Activated T-cell treated with anti-CD3 and anti-CD28 coated beads for 48 hours (primary cell): ENCODE measurements around the gene FANCI.
A peak's percentile ranks its signal among the peaks of the same experiment; 100 is the strongest.

ENCODE experiments used
- DNase-seq: peaks from one replicate; pipeline ENCODE4 v3.0.0-alpha.2; 2020; ENCODE audit warnings: low read depth

Gene FANCI

GRCh38 chr15:89333011-89333860, 89.5 kb downstream of the FANCI start:
- DNase-seq = no peak

GRCh38 chr15:89333959-89334509, 90.3 kb downstream of the FANCI start:
- no peak for DNase-seq

DNA sequence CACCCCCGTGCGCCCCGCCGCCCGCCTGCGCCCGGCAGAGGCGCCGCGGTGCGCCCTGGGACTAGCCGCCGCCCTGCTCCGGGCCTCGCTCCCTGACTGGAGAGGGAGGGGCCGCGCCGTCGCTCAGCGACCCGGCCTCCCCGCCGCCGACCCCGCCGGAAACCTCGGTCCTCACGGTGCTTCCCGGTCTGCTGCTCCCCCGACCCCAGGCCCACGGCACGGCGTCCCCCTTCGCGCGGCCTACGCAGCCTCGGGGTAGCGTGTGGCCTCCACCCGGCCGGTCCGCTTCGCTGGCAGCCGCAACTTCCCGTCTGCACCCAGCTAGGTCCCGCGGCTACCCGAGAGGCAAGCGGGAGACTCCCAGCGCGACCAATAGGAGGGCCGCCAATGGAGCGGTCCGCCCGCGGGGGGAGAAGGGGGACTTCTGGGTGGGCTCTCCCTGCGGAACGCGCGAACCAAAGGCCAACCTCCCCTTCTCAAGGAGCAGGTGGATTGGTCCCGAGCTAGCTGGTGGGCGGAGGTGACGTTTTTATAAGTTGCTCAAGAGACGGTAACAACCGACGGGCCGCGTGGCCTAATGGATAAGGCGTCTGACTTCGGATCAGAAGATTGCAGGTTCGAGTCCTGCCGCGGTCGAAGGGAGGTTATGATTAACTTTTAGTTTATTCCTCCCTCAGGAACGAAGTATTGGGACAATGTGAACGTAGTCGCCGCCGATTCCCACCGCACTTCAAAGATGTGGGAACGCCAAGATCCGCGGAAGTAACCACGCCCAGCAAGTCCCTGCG, 90.9 kb downstream of the FANCI start, which contains the start of gene POLG:
Gene POLG, minus strand, starts transcription at position 315 of the 788 bp plus-strand sequence. CDS start 1,070 bp downstream, outside the sequence.
- DNase-seq = peak; percentile 98

DNA sequence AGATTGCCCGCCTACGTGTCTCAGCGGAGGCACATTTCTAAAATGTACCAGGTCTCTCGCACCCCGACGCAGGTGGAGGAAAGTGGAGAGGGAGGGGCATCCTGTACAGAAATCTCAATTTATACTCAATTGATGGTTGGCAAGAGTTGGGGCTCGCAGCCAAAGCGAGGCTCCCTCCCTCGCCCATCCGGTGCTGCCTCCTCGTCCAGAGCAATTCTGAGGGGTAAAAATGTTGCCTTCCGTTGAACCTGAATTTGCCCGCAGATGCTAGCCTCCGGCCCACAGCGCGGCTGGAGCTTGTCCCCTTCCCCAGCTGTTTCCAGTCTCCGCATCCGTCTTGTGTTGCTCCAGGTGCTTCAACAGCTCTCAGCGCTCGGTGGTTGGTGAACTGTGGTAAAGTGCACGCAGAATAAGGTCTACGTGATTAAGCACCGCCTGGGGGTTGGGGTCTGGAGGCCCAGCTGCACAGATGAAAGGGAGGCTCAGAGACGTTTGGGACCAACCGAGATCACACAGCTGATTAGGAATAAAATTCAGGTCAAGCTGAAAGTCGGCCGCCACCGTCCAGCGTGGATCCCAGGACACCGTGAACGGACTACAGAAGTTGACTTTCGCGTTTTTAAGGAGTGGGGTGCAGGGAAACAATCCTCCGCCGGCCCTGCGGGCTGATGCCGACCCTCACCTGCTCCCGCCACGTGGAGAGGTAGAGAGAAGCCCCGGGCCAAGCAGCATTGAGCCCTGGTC, 91.7 kb downstream of the FANCI start:
- no peak for DNase-seq

DNA sequence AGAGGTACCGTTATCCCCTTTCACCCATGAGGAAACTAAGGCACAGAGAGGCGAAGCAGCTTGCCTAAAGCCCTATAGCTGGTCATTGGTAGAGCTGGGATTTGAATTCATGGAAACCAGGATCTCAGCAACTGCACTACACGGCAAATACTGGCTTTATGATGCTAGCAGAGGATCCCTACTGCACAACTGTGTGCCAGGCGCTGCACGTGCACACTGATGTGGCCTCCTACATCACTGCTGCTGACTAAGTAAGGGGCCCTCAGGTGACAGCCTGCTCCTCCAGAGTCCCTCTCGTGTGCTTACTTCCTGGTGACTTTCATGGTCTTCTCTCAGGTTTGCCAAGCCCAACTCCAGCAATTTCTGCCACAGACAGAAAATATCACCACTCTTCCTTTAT, 94.3 kb downstream of the FANCI start:
- no peak for DNase-seq

DNA sequence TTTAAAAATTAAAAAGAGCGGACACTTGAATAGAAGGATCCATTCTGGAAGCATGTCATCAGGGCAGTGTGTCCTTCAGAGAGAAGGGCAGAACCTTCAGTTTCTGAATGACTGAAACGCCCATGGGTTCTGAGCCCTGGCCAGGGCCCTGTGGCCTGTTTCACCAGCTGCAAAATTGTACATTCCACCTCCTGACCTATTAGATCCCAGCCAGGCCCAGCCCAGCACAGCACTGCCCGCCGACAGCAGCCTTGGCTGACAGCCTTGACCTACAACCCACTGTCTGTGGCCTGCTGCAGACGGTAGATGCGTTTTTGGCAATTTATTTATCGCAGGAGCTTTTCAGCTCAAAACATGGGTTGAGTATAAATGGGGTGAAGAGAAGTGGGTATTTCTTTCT, 96.8 kb downstream of the FANCI start:
- DNase-seq = no peak

- DNase-seq = no peak
Observed at GRCh38 chr15:89341316-89342005, 97.7 kb downstream of the FANCI start.

DNA sequence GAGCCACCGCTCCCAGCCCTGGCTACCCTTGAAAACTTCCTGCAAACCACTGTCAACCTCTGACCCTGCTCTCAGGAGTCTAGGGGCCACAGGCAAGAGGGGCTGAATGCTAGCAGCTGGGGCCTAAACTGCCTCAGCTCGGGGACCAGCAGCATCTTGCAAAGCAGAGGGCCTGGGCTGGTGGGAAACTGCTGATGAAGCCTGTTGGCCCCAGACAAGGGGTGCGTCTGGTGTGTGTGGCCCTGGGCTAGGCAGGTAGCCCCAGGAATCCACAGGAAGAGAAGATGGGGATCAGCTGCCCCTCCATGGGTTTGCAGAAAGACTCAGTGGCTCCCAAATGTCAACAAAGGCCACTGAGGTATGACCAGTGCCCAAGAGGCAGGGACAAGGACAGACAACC, 99.1 kb downstream of the FANCI start:
- DNase-seq = no peak

GRCh38 chr15:89345248-89345647, 101.5 kb downstream of the FANCI start:
- DNase-seq = no peak

GRCh38 chr15:89346516-89347231, 102.9 kb downstream of the FANCI start:
- DNase-seq = no peak

DNA sequence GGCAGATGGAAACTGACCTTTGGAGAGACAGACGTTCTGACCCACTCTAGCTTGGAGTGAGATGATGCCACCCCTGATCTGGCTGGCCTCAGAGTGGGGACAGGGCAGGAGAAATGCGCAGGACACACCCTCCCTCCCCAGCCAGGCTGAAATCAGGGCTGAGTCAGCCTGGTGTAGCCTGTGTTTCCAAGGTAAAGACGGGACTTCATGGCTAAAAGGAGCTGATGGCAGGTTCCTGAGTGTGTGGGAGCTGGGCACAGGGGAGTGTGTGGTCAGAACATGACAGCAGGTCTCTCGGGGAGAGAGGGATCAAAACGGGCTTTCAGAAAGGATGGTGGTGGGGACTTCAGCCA, 105.4 kb downstream of the FANCI start:
- DNase-seq = no peak

DNA sequence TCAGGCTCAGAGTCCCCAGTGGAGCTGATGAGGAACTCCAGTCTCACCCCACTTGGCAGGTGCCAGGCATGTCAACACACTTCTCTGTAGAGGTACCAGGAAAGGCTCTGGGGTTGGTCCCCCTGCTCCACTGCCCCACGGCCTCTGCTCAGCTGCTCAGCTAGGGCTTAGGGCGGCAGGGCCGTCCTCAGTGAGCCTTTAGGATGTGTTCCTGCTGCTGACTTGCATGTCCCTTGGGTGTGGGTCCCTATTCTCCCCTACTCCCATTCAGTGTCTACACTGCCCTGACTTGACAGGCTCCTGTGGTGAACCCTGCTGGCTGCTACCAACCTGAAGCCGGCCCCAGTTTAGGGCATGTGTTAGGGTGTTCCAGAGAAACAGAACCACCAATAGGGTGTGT, 108.7 kb downstream of the FANCI start:
- DNase-seq = no peak

DNA sequence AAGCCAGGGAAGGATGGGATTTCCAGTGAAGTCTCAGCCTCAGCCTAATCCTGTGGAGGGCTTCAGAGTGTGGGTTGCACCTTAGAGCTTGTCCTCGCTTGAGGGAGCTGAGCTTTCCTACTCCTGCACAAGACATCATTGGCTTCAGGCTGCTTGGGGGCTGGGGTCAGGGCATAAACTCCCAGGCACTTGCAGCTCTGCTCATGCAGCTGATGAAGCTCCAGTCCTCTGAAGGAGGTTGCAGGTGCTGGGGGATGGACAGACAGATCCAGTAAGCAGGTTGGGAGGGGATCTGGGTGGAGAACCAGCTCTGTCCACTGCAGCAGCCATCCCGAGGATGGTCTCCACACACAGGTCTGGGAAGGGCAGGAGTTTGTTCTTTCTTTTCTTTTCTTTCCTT, 110.2 kb downstream of the FANCI start:
- DNase-seq = no peak

GRCh38 chr15:89356634-89357298, 113.0 kb downstream of the FANCI start:
- no peak for DNase-seq

- no peak for DNase-seq
Observed at GRCh38 chr15:89358435-89358754, 114.6 kb downstream of the FANCI start.

- peak; percentile 79 for DNase-seq
Observed at GRCh38 chr15:89358755-89359439, 115.1 kb downstream of the FANCI start.

DNA sequence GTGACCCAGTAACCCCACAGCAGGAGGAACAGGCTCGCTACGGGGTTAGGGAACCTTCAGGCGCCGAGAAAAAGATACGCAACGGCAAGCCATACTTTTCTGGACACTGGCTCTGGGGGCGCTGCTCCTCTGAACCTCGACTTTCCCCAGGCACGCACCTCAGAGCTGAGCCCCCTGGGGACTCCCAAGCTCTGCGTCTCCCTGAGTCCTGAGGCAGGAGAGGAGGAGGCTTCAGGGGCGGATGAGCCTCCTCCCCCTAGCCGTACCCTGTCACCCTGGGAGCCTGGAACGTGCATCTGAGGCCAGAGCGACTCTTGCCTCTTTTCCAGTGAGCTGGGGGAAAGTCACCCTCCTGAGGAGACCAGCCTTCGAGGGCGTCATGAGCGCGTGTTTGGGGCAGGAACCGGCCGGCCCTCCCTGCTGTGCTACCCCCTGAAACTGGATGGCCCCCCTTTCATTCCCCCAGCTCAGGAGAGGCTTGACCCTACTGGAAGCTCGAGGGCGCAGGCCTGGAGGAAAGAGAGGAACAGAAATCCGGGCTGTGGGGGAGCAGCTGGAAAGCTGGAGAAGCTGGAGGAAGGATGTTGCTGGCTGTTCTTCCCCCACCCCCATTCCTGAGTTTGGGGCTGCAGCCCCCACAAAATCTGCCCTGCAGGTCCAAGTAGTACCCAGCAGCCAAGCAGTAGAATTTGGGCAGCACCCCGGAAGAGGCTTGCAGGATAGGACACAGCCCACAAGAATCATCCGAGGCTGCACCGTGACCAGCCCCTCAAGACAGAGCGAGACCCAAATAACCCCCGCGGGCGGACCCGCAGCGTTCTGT, 115.9 kb downstream of the FANCI start:
- no peak for DNase-seq

DNA sequence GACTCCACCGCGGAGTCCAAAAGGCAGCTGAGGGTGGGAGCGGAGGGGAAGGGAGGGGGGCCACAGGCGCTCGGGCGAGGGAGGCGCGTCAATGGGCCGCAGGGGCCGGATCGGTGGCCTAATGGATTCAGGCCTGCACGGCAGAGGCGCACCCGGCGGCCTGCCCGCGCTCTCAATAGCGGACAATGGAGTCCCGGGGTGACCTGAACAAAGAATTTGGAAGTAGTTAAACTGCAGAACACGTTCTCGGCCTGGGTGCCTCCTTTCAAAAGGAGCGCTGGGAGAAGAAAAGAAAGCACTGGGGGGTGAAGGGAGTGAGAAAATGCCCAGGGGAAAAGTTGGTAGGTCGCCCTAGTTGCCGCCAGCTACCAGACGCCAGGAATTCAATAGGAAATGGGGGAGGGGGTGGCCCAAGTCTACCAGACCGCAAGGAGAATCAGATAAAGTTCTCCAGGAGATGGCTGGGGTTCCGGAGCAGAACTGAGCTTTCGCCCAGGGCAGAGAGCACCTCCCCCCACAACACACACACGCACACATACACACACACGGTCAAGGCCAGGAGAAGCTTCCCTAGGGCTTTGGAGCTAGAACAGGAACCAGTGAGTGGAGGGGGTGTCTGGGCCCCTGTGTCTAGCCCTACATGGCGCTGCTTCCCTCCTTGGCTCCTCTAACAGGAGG, 116.7 kb downstream of the FANCI start:
- DNase-seq = no peak
